WTC11 (cell line): Measurements from ENCODE around the gene CST5. TPM values are rescaled to one million over a fixed set of nuclear protein-coding genes. Genes with fewer than 3 reads are reported as not detected.
A peak's percentile ranks its signal among the peaks of the same experiment; 100 is the strongest.
"Not testable (repeated sequence)": the region's sequence is repeated elsewhere in the genome, so short reads cannot be mapped to it uniquely, and the experiment has no call there.

Experiments used
- ATAC-seq: fragments of 200-7000 bp; cut with Tn5 transposase; 2 replicates; pipeline ENCODE4 v1.10.0; 2021; ENCODE audit warnings: mild to moderate bottlenecking, moderate library complexity
- CTCF ChIA-PET: fragments of 300-600 bp; sonication (Branson Sonifier 250); formaldehyde crosslinking; loops from one replicate; lab custom pipeline; 2021; ENCODE audit warnings: antibody characterized with exemption; lab: Charles Lee
- POLR2A ChIA-PET: fragments of 350-600 bp; sonication (Branson Sonifier 250); formaldehyde crosslinking; loops from one replicate; lab custom pipeline; 2021; ENCODE audit warnings: antibody characterized with exemption; lab: Charles Lee
- DNase-seq: peaks from one replicate; pipeline ENCODE4 v3.0.0; 2021; ENCODE audit warnings: low spot score
- H3K27ac Mint-ChIP-seq: 2 replicates; pipeline ENCODE4 v1.8.0; 2021; ENCODE audit warnings: mixed read lengths
- H3K27me3 Mint-ChIP-seq: 2 replicates; pipeline ENCODE4 v1.8.0; 2021; ENCODE audit warnings: low read depth, mild to moderate bottlenecking, moderate library complexity, mixed read lengths
- H3K36me3 Mint-ChIP-seq: 2 replicates; pipeline ENCODE4 v1.8.0; 2021; ENCODE audit warnings: mixed read lengths
- H3K4me1 Mint-ChIP-seq: 2 replicates; pipeline ENCODE4 v1.8.0; 2022; ENCODE audit warnings: mixed read lengths
- H3K4me3 Mint-ChIP-seq: 2 replicates; pipeline ENCODE4 v1.8.0; 2021; ENCODE audit warnings: mild to moderate bottlenecking, moderate library complexity, mixed read lengths
- H3K9me3 Mint-ChIP-seq: 2 replicates; pipeline ENCODE4 v1.8.0; 2021; ENCODE audit warnings: mixed read lengths
- ATF1 ChIP-seq: sonication (generic); formaldehyde crosslinking; IDR thresholded peaks from 2 replicates; pipeline ENCODE4 v1.8.1; 2023; ENCODE audit warnings: mild to moderate bottlenecking, moderate library complexity, missing genetic modification reagents
- ATF6 ChIP-seq: sonication (generic); formaldehyde crosslinking; IDR thresholded peaks from 2 replicates; pipeline ENCODE4 v1.8.1; 2023; ENCODE audit warnings: mild to moderate bottlenecking, missing genetic modification reagents
- E2F1 ChIP-seq: sonication (generic); formaldehyde crosslinking; IDR thresholded peaks from 2 replicates; pipeline ENCODE4 v1.8.0; 2022; ENCODE audit warnings: mild to moderate bottlenecking, missing genetic modification reagents
- ESRRA ChIP-seq: sonication (generic); formaldehyde crosslinking; IDR thresholded peaks from 2 replicates; pipeline ENCODE4 v1.8.1; 2022; ENCODE audit warnings: mild to moderate bottlenecking, missing genetic modification reagents, borderline replicate concordance
- IRF2 ChIP-seq: sonication (generic); formaldehyde crosslinking; IDR thresholded peaks from 2 replicates; pipeline ENCODE4 v1.8.0; 2022; ENCODE audit warnings: low read depth, missing genetic modification reagents, borderline replicate concordance
- KAT7 ChIP-seq: sonication (generic); formaldehyde crosslinking; IDR thresholded peaks from 2 replicates; pipeline ENCODE4 v1.8.1; 2023; ENCODE audit warnings: missing genetic modification reagents, mild to moderate bottlenecking, borderline replicate concordance
- MLX ChIP-seq: sonication (generic); formaldehyde crosslinking; IDR thresholded peaks from 2 replicates; pipeline ENCODE4 v1.8.1; 2023; ENCODE audit warnings: mild to moderate bottlenecking, missing genetic modification reagents, moderate library complexity
- NFE2L1 ChIP-seq: sonication (generic); formaldehyde crosslinking; IDR thresholded peaks from 2 replicates; pipeline ENCODE4 v1.8.1; 2023; ENCODE audit warnings: missing genetic modification reagents
- RORB ChIP-seq: fragments of 250-450 bp; sonication (Bioruptor Pico); IDR thresholded peaks from 2 replicates; pipeline ENCODE4 v1.9.0; 2021; ENCODE audit warnings: mild to moderate bottlenecking
- USF1 ChIP-seq: sonication (generic); formaldehyde crosslinking; IDR thresholded peaks from 2 replicates; pipeline ENCODE4 v1.8.0; 2022; ENCODE audit warnings: mild to moderate bottlenecking, missing genetic modification reagents
- ZNF425 ChIP-seq: fragments of 250-450 bp; sonication (Bioruptor Pico); conservative IDR thresholded peaks from 2 replicates; pipeline ENCODE4 v1.9.0; 2021; ENCODE audit warnings: mild to moderate bottlenecking
- total RNA-seq: library from RNA; stranded (reverse); gene quantifications from 3 replicates; pipeline ENCODE4 v1.2.3, GENCODE V29; 2021

Gene CST5
- total RNA-seq, 1 experiment from 2014 or later = not detected

GRCh38 chr20:23878787-23879186 is 761 bp downstream of the CST5 start (continued):
- TF ChIP-seq USF1 (no peak), ESRRA (no peak)

GRCh38 chr20:23878016-23878542 is 1.5 kb downstream of the CST5 start:
- POLR2A ChIA-PET, H3K27ac Mint-ChIP-seq, H3K36me3 Mint-ChIP-seq, ATAC-seq, H3K9me3 Mint-ChIP-seq, DNase-seq, CTCF ChIA-PET, H3K27me3 Mint-ChIP-seq, H3K4me3 Mint-ChIP-seq: not testable (repeated sequence)
- peaks cover 29% of the 10 kb centered on the region for H3K4me1 Mint-ChIP-seq

GRCh38 chr20:23877524-23877923 is 2.0 kb downstream of the CST5 start:
- Mint-ChIP-seq H3K36me3 (no peaks in the 10 kb centered on the region), H3K27ac (no peak overlapping the region), H3K27me3 (peaks cover 8% of the 10 kb centered on the region; the same call in 1 of the 2 replicates), H3K4me1 (peaks cover 31% of the 10 kb centered on the region), H3K9me3 (peaks cover 3% of the 10 kb centered on the region; the same call in 1 of the 2 replicates), H3K4me3 (no peak overlapping the region)
- TF ChIP-seq RORB (CRISPR knock-in tag) = no peak
- no peak for TF ChIP-seq IRF2 (CRISPR knock-in tag)
- TF ChIP-seq MLX = no peak
- no peak for TF ChIP-seq KAT7
- TF ChIP-seq E2F1 (CRISPR knock-in tag) = no peak
- TF ChIP-seq ZNF425 (CRISPR knock-in tag) = no peak
- no peak for TF ChIP-seq ATF1 (CRISPR knock-in tag)
- ATAC-seq (0 out of 2 replicates have a peak, but pooled peaks have one; percentile 24), DNase-seq (no peak)
- ChIA-PET POLR2A (no interaction called here), CTCF (no interaction called here)

- H3K4me3 Mint-ChIP-seq = no peak overlapping the region
- H3K4me1 Mint-ChIP-seq = peaks cover 47% of the 10 kb centered on the region
- TF ChIP-seq NFE2L1 (no peak), ATF6 (no peak)
These were observed 3.8 kb downstream of the CST5 start for GRCh38 chr20:23875606-23876237.

More at GRCh38 chr20:23875606-23876237, 3.8 kb downstream of the CST5 start:
- H3K9me3 Mint-ChIP-seq = peaks cover 8% of the 10 kb centered on the region
- H3K27me3 Mint-ChIP-seq = peaks cover 8% of the 10 kb centered on the region; the same call in 1 of the 2 replicates
- CTCF ChIA-PET = interaction anchor here (0.9 to 1.4 kb wide), 2 partner anchors 93 to 333 kb away, joined by 3 read pairs; no protein-coding TSS in a partner anchor
- no peaks in the 10 kb centered on the region for H3K36me3 Mint-ChIP-seq
- ATAC-seq (no peak), DNase-seq (no peak)
- POLR2A ChIA-PET = no interaction called here
- H3K27ac Mint-ChIP-seq = no peak overlapping the region
